IPS-11a (cell line): ENCODE measurements around the gene OR2AT4.
"Not testable (repeated sequence)": the region's sequence is repeated elsewhere in the genome, so short reads cannot be mapped to it uniquely, and the experiment has no call there.

Experiments
- H3K4me3 ChIP-seq: one replicate; pipeline ENCODE4 v1.5.1; 2013; ENCODE audit warnings: low read depth, low read length, control low read depth

Gene OR2AT4

DNA sequence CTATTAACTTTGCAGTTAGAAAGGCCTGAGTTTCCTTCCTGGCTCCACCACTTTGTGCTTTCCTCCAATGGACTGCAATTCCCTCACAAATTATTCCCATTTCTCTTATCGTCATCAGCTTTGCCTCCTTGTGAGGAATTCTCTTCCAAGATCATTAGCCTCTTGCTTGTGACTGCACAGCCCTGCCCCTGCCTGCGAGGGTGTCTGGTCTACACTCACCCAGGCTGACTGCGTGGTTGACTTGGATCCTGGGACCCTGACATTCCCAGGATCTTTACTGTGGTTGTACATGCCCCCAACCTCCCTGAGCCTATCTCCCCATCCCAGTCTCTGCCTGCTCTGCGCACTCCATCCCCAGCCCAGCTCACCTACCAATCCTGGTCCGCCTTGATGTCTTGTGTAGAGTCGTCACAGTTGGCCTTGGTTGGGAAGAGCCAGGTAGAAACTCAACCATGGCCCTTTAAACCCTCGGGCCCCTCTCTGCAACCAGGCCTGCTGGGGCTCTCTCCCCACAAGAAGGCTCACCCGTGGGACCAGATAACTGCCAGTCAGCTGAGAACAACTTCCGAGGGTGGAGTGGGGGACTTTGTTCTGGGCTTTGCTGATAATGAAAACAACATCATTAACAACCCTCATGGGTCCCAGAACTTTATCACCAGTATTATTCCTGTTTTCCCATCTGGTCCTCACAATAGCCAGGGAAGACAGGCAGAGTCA, at the start of gene OR2AT4:
Gene OR2AT4, minus strand, starts transcription at position 421 of the 717 bp plus-strand sequence.
- no peak within 1 kb of the TSS for H3K4me3 ChIP-seq

- no peak overlapping the region for H3K4me3 ChIP-seq
Measured at GRCh38 chr11:75145972-75146519, 49.4 kb upstream of the OR2AT4 start.

DNA sequence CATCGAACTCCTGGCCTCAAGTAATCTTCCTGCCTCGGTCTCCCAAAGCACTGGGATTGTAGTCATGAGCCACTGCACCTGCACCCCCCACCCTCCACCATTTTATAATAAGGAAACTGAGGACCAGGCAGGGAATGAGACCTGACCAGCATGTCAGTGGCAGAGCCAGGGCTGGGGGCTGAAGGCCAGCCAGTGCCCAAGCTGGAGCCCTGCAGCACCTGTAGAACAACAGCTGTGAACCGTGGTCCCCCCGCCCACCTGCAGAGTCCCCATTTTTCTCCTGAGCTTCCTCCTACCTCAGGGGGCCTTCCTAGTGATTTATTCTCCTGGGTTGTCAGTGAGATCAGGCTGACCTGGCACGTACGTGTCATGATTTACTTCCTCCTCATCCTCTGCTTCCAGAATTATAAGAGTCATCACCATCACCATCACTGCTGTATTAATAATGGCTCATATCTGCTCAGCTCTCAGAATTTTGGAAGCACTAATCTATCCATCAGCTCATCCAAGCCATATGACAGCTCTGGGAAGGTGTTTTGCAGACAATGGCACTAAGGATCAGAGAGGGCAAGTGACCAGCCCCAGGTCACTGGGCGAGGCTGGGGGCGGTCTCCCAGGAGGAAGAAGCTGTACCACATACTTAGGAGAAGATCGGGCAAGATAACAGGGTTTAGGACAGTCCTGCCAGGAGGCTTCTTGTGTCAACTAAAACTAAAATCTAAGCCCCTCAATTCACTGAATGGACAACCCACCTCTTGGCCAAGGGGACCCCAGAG, 48.7 kb upstream of the OR2AT4 start:
- no peak overlapping the region for H3K4me3 ChIP-seq

DNA sequence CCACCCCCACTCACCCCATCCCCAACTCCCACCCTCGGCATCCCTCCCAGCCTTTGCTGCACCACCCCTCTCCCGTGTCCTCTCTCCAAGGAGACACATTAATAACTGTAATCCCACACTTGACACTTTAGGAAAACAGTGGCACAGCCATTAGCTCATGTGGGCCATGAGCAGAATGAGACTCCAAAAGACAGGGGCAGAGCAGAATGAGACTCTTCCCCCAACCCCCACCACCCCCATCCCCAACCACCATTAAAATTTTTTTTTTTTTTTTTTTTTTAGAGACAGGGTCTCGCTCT, 48.0 kb upstream of the OR2AT4 start:
- H3K4me3 ChIP-seq = no peak overlapping the region

GRCh38 chr11:75143420-75143731, 46.7 kb upstream of the OR2AT4 start:
- H3K4me3 ChIP-seq = no peak overlapping the region

DNA sequence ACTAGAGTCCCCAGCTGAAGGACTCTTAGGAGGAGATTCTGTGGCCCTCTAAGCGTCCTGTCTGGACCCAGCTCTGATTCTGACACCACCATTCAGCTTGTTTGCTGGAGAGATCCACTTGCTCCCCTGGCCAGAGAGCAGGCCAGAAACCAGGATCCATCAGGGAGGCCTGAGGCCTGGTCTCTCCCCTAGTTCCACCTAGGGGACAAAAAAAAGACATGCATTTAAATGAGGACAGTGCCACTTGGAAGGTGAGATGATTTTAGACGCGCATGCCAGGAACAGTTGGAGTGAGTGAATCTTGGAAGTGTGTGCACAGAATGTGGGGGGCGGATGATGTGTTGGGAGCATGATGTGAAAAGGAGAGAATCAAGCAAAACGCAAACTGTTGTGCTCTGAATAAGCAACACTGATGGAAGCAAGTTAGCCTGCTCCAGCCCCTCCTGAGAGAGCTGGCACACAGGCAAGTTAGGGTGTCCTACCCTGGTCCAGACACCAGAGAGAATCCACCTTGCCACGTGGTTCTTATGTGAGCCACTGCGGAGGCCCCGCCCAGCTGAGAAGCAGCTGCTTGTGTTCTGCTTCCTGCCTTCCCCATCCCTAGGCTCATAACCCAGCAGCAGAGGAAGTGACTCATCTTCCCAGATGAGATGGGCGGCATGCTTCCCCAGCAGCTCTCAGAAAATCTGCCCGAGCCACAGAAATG, 46.2 kb upstream of the OR2AT4 start:
- H3K4me3 ChIP-seq = no peak overlapping the region

- H3K4me3 ChIP-seq = no peak overlapping the region
Measured at GRCh38 chr11:75141166-75141565, 44.5 kb upstream of the OR2AT4 start.

- H3K4me3 ChIP-seq = no peak overlapping the region
Measured at GRCh38 chr11:75140269-75141138, 43.8 kb upstream of the OR2AT4 start.

DNA sequence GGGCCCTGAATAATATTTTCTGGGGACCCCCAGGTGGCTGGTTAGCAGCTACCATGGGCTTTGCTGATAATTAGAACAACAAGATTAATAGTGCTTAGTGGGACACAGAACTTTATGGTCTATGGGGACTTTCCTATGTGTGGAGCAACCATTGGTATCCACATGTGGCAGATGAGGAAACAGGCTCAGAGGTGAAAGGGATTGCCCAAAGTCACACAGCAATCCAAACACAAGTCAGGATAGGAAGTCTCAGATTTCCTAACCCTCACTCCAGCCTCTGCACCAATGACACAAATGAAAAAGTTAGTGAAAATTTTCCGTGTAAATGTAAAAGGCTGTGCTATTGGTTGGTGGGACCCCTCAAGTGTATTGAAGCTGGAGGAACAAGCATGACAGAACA, 39.0 kb upstream of the OR2AT4 start:
- H3K4me3 ChIP-seq = no peak overlapping the region

GRCh38 chr11:75135021-75135650, 38.5 kb upstream of the OR2AT4 start:
- H3K4me3 ChIP-seq = no peak overlapping the region

GRCh38 chr11:75133976-75134375, 37.3 kb upstream of the OR2AT4 start:
- H3K4me3 ChIP-seq = no peak overlapping the region

- H3K4me3 ChIP-seq = no peak overlapping the region
Measured at GRCh38 chr11:75132080-75132479, 35.4 kb upstream of the OR2AT4 start.

- no peak overlapping the region for H3K4me3 ChIP-seq
Measured at GRCh38 chr11:75126564-75126963, 29.9 kb upstream of the OR2AT4 start.

GRCh38 chr11:75118577-75118976, 21.9 kb upstream of the OR2AT4 start:
- H3K4me3 ChIP-seq = no peak overlapping the region

DNA sequence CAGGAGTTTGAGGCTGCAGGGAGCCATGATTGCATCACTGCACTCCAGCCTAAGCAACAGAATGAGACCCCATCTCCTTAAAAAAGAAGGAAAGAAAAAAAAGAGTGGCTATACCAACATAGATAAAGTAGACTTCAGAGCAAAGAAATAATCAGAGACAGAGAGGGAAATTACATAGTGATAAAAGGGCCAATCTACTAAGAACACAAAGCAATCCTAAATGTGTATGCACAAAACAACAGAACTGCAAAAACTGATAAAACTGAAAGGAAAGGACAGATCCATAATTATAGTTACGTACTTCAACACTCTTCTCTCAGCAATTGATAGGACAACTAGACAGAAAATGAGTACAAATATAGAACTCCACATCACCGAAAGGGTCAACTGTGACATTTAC, 17.8 kb upstream of the OR2AT4 start:
- no peak overlapping the region for H3K4me3 ChIP-seq

GRCh38 chr11:75113030-75113429, 16.4 kb upstream of the OR2AT4 start:
- H3K4me3 ChIP-seq = no peak overlapping the region

GRCh38 chr11:75112200-75112599, 15.5 kb upstream of the OR2AT4 start:
- no peak overlapping the region for H3K4me3 ChIP-seq

DNA sequence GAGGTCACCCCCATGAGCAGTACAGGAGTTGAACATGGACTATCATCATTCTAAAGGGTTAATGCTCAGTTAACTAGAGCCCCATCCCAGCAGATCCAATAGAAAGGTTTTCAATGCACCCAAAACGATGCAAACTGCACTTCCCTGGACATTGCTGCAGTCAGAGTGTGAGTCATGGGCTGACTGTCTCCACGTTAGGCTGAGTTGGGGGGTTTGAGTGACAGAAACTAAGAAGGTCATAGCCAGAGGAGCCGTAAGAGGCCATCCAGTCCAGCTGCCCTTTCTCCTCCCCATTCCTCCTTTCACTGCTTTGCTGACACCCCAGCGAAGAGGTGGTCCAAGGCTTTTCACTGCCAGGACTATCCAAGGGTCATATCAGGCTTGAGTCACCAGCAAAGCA, 10.5 kb upstream of the OR2AT4 start:
- no peak overlapping the region for H3K4me3 ChIP-seq

GRCh38 chr11:75105967-75106681, 9.4 kb upstream of the OR2AT4 start:
- H3K4me3 ChIP-seq = not testable (repeated sequence)

DNA sequence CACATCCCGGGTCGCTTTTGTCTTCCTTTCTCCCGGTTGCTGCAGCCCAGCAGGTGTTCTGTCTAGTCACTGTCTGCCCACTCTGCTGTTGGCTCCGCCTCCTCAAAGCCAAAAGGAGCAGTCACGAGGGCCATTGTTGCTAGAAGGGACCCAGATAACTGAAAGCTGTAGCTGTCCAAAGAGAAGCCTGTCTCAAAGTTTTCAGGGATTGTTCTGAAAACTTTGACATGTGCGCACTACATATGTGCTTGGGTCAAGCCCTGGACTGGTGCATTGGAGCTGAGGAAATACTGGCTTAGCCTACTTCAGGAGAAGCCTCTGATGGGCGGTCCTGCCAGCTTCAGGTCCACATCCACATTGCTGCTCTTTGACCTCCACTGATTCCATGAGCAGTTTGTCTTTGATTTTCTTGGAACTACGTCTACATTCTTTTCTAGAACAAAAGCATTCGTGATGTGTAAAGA, 8.8 kb upstream of the OR2AT4 start:
- H3K4me3 ChIP-seq = no peak overlapping the region
